Activated naive CD4-positive, alpha-beta T cell treated with anti-CD3 and anti-CD28 coated beads for 36 hours (primary cell): ENCODE results near the gene FCF1. TPM values are rescaled to one million over a fixed set of nuclear protein-coding genes. Genes with fewer than 3 reads are reported as not detected.

Source experiments
- CTCF ChIA-PET: fragments of 350-600 bp; sonication (Branson Sonifier 250); formaldehyde crosslinking; loops from one replicate; lab custom pipeline; 2021; ENCODE audit warnings: antibody characterized with exemption; lab: Charles Lee
- DNase-seq: peaks from one replicate; pipeline ENCODE4 v3.0.0-alpha.2; 2020
- H3K27ac Mint-ChIP-seq: one replicate; pipeline ENCODE4 v1.8.0; 2021; ENCODE audit warnings: mild to moderate bottlenecking, mixed read lengths
- H3K27me3 Mint-ChIP-seq: one replicate; pipeline ENCODE4 v1.8.0; 2021; ENCODE audit warnings: low read depth, mixed read lengths
- H3K36me3 Mint-ChIP-seq: one replicate; pipeline ENCODE4 v1.8.0; 2021; ENCODE audit warnings: low read depth, mixed read lengths
- H3K4me1 Mint-ChIP-seq: one replicate; pipeline ENCODE4 v1.8.0; 2021; ENCODE audit warnings: low read depth, mixed read lengths
- H3K4me3 Mint-ChIP-seq: one replicate; pipeline ENCODE4 v1.8.0; 2021; ENCODE audit warnings: mild to moderate bottlenecking, moderate library complexity, mixed read lengths
- H3K9me3 Mint-ChIP-seq: one replicate; pipeline ENCODE4 v1.8.0; 2021; ENCODE audit warnings: mixed read lengths
- intact Hi-C: fragments of 100-400 bp; cut with micrococcal nuclease; formaldehyde crosslinking; loops from one replicate; pipeline ENCODE4 v1.15.1; 2023
- total RNA-seq, 2 experiments: library from RNA; stranded (reverse); gene quantifications; one replicate each; pipeline ENCODE4 v1.2.3, GENCODE V29; 2021

FCF1 gene
- 10 to 100 TPM; 83.8 to 87.5 TPM for total RNA-seq

- peak; percentile 93 for DNase-seq
- Mint-ChIP-seq H3K27me3 (no peaks in the 10 kb centered on the region), H3K9me3 (no peaks in the 10 kb centered on the region), H3K27ac (peak within 1 kb of the TSS; percentile 90), H3K4me1 (peaks cover 47% of the 10 kb centered on the region), H3K4me3 (peak within 1 kb of the TSS; percentile 97), H3K36me3 (peaks cover 18% of the 10 kb centered on the region)
- intact Hi-C loops = loop anchor here (1.0 to 5.0 kb wide), 4 partner anchors 51 to 464 kb away; partner anchors contain the start of genes TMED10 and YLPM1
- CTCF ChIA-PET = no interaction called here
Measured at GRCh38 chr14:74712499-74713394, at the start of gene FCF1, which contains the start of gene AREL1. Gene FCF1 (plus strand): TSS chr14:74713144. CDS start chr14:74713198, 54 bp downstream. Gene AREL1 (minus strand): TSS chr14:74713080. CDS start chr14:74685615, 27,465 bp downstream.

DNA sequence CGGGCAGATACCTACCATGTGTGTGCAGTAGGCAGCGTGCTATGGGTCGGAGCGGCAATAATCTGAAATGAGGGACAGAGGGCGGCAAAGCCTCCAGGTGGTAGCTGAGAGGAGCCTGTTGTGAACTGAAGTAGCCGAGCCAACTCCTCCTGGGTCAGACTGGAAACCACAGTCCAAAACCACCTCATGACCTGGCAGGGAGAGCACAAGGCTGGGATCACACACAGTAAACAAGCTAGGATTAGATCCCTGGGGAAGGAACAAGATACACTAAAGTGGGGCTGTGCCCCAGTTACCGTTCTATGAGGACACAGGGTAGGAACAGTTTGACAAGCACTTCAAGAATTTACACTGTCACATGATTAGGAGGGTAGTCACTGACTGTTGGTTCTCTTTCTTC, 49.1 kb upstream of the FCF1 start:
- intact Hi-C loops = no loop called here
- DNase-seq = no peak
- Mint-ChIP-seq H3K36me3 (peaks cover 32% of the 10 kb centered on the region), H3K9me3 (no peaks in the 10 kb centered on the region), H3K27ac (no peak overlapping the region), H3K4me1 (peaks cover 9% of the 10 kb centered on the region), H3K4me3 (no peak overlapping the region), H3K27me3 (no peaks in the 10 kb centered on the region)
- CTCF ChIA-PET = no interaction called here

DNA sequence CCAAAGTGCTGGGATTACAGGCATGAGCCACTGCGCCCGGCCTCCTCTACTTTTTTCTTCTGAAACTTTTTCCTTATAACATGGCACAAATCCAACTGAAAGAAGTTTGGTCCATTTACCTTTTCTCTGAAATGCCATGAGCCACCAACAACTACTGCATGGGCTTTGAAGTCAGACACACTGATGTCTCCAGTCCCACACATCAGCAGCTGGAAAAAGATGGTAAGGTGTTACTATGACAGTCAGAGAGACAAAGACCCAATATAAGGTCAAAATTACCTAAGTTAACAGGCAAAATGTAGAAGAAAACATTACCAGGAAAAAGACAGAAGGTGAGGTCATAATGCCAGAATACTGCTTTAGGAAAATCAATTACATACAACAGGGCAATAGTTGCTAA, 48.2 kb upstream of the FCF1 start:
- no peak for DNase-seq
- no peak overlapping the region for H3K27ac Mint-ChIP-seq
- no peaks in the 10 kb centered on the region for H3K9me3 Mint-ChIP-seq
- peaks cover 32% of the 10 kb centered on the region for H3K36me3 Mint-ChIP-seq
- H3K27me3 Mint-ChIP-seq = no peaks in the 10 kb centered on the region
- H3K4me1 Mint-ChIP-seq = peaks cover 9% of the 10 kb centered on the region
- intact Hi-C loops = no loop called here
- no peak overlapping the region for H3K4me3 Mint-ChIP-seq
- CTCF ChIA-PET = interaction anchor here (0.7 kb wide), 1 partner anchor 115 kb away, joined by 5 read pairs; no protein-coding TSS in a partner anchor

GRCh38 chr14:74667758-74668157, 45.2 kb upstream of the FCF1 start:
- intact Hi-C loops = no loop called here
- DNase-seq = no peak
- H3K9me3 Mint-ChIP-seq = no peaks in the 10 kb centered on the region
- H3K27ac Mint-ChIP-seq = peak overlapping the region; percentile 67
- H3K4me1 Mint-ChIP-seq = peaks cover 9% of the 10 kb centered on the region
- CTCF ChIA-PET = interaction anchor here (0.7 to 1.9 kb wide), 5 partner anchors 23 to 229 kb away, joined by 3 to 6 read pairs (median 3); partner anchors contain the start of gene LTBP2
- peaks cover 39% of the 10 kb centered on the region for H3K36me3 Mint-ChIP-seq
- H3K27me3 Mint-ChIP-seq = no peaks in the 10 kb centered on the region
- H3K4me3 Mint-ChIP-seq = no peak overlapping the region

GRCh38 chr14:74669256-74669655, 43.7 kb upstream of the FCF1 start:
- Mint-ChIP-seq H3K27me3 (no peaks in the 10 kb centered on the region), H3K4me1 (peaks cover 9% of the 10 kb centered on the region), H3K9me3 (no peaks in the 10 kb centered on the region), H3K4me3 (no peak overlapping the region), H3K27ac (no peak overlapping the region), H3K36me3 (peaks cover 34% of the 10 kb centered on the region)
- DNase-seq = no peak
- intact Hi-C loops = no loop called here
- CTCF ChIA-PET = interaction anchor here (0.9 to 1.2 kb wide), 2 partner anchors 24 to 61 kb away, joined by 3 read pairs; no protein-coding TSS in a partner anchor

GRCh38 chr14:74669846-74670245, 43.1 kb upstream of the FCF1 start:
- no peaks in the 10 kb centered on the region for H3K27me3 Mint-ChIP-seq
- intact Hi-C loops = no loop called here
- H3K36me3 Mint-ChIP-seq = peaks cover 35% of the 10 kb centered on the region
- no peak for DNase-seq
- H3K9me3 Mint-ChIP-seq = no peaks in the 10 kb centered on the region
- peaks cover 9% of the 10 kb centered on the region for H3K4me1 Mint-ChIP-seq
- CTCF ChIA-PET = interaction anchor here (0.9 kb wide), 1 partner anchor 61 kb away, joined by 3 read pairs; no protein-coding TSS in a partner anchor
- H3K4me3 Mint-ChIP-seq = no peak overlapping the region
- no peak overlapping the region for H3K27ac Mint-ChIP-seq

GRCh38 chr14:74670726-74671411, 42.1 kb upstream of the FCF1 start:
- no peak for DNase-seq
- intact Hi-C loops = no loop called here
- H3K36me3 Mint-ChIP-seq = peaks cover 39% of the 10 kb centered on the region
- H3K9me3 Mint-ChIP-seq = no peaks in the 10 kb centered on the region
- peaks cover 9% of the 10 kb centered on the region for H3K4me1 Mint-ChIP-seq
- CTCF ChIA-PET = interaction anchor here (0.6 kb wide), 1 partner anchor 208 kb away, joined by 3 read pairs; no protein-coding TSS in a partner anchor
- H3K27me3 Mint-ChIP-seq = no peaks in the 10 kb centered on the region
- no peak overlapping the region for H3K4me3 Mint-ChIP-seq
- no peak overlapping the region for H3K27ac Mint-ChIP-seq

DNA sequence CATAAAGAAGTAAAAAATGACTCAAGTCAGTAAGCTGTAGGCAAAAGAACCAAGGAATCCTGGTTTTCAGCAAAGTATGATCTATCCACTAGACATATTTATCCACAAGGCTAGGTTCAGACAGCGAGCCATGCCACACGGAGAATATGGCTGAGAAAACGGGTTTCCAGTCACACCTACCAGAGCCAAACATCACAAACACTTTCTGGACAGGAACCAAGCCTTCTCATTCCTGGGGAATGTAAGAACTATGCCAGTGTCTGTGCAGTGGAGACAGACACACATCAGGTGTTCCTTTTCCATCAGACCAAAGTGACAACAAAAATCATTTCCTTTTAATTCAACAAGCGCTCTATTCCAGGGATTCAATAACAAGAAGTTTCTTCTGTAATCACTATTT, 41.2 kb upstream of the FCF1 start:
- no peaks in the 10 kb centered on the region for H3K9me3 Mint-ChIP-seq
- no peak for DNase-seq
- H3K27me3 Mint-ChIP-seq = no peaks in the 10 kb centered on the region
- H3K4me3 Mint-ChIP-seq = no peak overlapping the region
- CTCF ChIA-PET = no interaction called here
- peaks cover 9% of the 10 kb centered on the region for H3K4me1 Mint-ChIP-seq
- peaks cover 35% of the 10 kb centered on the region for H3K36me3 Mint-ChIP-seq
- intact Hi-C loops = no loop called here
- H3K27ac Mint-ChIP-seq = no peak overlapping the region

DNA sequence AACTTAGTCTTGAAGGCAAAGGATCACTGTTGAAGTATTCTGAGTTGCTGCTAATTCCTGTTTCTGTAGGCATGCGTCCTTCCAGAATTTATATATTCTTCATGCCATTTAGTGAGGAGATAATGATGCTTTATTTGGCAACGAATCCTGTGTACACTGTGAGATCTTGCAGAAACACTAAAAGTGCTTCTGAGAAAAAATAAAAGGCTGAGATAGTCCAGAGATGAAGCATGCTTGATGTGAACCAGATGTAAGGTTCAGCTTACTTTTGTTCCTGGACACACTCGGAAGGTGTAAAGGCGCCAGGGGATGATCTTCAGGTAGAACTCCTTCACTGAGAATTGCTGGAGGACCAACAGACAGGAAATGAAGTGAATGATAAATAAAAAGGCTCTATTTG, 39.2 kb upstream of the FCF1 start:
- peaks cover 25% of the 10 kb centered on the region for H3K36me3 Mint-ChIP-seq
- H3K4me1 Mint-ChIP-seq = no peaks in the 10 kb centered on the region
- intact Hi-C loops = no loop called here
- H3K9me3 Mint-ChIP-seq = no peaks in the 10 kb centered on the region
- H3K27ac Mint-ChIP-seq = no peak overlapping the region
- no peak overlapping the region for H3K4me3 Mint-ChIP-seq
- CTCF ChIA-PET = no interaction called here
- no peaks in the 10 kb centered on the region for H3K27me3 Mint-ChIP-seq
- DNase-seq = no peak

GRCh38 chr14:74675219-74675618, 37.7 kb upstream of the FCF1 start:
- Mint-ChIP-seq H3K36me3 (peaks cover 27% of the 10 kb centered on the region), H3K9me3 (no peaks in the 10 kb centered on the region), H3K4me1 (no peaks in the 10 kb centered on the region), H3K4me3 (no peak overlapping the region), H3K27ac (no peak overlapping the region), H3K27me3 (no peaks in the 10 kb centered on the region)
- CTCF ChIA-PET = interaction anchor here (0.6 kb wide), 1 partner anchor 73 kb away, joined by 3 read pairs; no protein-coding TSS in a partner anchor
- intact Hi-C loops = no loop called here
- no peak for DNase-seq

DNA sequence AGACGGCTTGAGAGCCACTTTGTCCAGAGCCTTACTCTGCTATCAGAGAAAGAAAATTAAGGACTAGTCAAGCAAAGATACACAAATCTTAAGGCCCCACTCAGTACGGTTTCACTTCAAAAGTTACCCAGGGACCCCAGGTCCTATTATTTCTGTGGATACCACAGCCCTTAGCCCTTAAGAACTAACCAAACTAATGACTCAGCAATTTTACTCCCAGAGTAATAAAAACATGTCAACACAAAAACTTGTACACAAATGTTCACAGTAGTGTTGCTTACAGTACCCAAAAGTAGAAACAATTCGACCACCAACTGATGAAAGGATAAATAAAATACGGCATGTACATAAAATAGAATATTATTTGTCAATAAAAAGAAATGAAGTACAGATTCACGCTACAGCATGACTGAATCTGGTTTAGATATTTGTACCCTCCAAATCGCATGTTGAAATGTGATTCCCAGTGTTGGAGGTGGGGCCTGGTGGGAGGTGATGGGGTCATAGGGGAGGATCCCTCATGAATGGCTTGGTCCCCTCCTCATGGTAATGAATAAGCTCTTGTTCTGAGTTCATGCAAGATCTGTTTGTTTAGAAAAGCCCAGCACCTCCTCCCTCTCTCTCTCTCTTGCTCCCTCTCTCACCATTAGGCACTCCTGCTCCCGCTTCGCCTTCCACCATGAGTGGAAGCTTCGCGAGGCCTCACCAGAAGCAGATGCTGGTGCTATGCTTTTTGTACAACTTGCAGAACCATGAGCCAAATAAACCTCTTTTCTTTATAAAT, 30.6 kb upstream of the FCF1 start:
- no peaks in the 10 kb centered on the region for H3K27me3 Mint-ChIP-seq
- H3K9me3 Mint-ChIP-seq = no peaks in the 10 kb centered on the region
- peaks cover 19% of the 10 kb centered on the region for H3K4me1 Mint-ChIP-seq
- intact Hi-C loops = no loop called here
- H3K36me3 Mint-ChIP-seq = peaks cover 11% of the 10 kb centered on the region
- H3K27ac Mint-ChIP-seq = no peak overlapping the region
- no peak for DNase-seq
- no peak overlapping the region for H3K4me3 Mint-ChIP-seq
- CTCF ChIA-PET = no interaction called here
